NCI-H748 (cell line): ENCODE data around the gene MINK1.

ENCODE experiments used
- DNase-seq: peaks from one replicate; lab custom pipeline; 2025; ENCODE audit not compliant: unreplicated experiment; lab: John Stamatoyannopoulos, UW

MINK1 gene

DNA sequence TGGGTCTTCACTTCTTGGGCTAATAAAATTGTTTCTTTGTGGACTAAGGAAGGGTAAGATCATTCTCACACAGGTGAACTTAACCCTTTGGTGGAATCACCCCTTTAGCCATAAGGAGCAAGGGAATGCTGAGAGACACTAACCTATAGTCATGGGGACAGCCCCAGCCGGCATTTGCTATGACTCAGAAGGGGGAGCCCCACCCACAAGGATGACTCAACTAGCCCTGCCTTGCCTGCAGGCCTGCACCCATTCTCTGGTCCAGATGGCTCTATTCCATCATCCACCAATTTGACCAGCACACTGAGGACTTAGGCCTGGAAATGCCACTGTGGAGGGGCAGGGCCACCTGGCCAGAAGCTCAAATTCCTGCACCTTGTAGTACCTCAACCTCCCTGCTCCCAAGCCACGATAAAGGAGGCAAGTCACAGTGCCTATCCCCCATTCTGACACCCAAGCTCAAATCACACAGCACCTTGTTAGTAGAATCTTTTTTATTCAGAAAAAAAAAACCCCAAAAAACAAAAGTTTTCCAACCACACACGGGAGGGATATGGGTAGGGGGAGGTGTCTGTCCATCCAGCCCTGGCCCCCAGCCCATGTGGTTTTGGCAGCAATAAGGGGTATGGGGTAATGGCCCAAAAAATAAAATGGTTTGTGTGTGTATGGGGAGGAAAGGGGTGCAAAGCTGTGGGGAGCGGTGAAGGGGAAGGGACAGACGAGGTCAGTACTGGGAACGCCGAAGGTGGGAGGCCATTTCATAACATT is 112.2 kb downstream of the MINK1 start:
- no peak for DNase-seq

DNA sequence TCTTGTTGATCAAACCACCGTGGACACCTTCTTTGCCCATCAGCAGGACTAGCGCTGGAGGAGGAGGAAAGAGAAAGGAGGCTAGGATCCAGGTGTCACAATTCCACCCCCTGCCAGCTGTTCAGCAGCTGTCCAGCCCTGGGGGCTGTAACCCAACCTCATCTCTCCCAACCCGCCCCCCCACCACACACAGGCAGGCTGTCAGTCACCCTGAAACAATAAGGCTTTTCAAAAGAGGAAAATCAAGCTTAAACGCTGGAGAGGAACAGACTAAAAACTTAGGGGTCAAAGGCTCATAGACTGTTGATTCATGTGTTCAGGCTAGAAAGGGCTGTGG is 112.8 kb downstream of the MINK1 start:
- DNase-seq, result no peak

DNA sequence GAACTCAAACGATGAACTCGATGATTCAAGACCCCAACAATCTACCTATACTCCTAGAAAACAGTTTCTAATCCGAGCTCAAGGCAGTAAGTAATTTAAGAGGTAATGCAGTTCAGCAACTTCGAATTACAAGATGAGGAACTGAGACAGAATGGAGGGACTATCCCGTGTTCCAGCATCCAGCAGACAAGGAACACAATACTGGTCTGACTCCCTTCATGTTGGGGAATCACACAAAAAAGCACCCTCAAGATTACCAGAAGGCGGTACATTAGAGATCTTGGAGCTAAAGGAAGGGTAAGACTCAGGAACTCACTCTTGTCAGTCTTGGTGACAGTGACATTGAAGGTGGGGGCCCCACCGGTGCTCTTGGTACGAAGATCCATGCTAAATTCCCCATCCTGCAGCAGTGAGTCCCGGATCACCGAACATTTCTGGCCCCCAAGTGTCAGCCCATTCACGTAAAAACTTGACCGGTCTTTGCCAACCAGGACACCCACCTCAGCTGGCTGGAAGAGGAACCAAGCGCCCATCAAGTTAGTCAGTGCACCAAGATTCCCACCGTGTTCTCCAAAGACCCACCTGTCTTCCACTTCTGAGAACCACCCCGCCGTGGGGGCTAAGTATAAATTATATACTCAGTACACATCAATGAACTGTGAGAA is 113.3 kb downstream of the MINK1 start:
- no peak for DNase-seq

DNA sequence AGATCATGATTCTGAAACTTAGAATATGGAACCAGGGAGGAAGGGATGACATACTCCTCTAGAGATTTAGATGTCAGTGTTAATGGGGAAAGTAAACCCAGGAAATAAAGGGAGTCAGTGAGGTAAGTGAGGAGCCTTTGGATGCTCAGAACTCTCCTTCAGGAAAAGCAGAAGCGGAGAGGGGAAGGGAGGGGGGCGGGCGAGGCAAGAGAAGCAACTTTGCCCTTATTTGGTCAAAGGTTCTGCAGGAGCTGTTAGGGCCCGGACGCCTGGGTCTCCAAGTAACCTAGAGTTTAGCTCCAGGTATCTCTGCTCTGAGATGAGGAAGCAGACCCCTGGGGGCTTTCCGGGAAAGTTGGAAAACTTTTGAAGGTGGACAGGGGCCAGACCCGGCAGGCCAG is 113.9 kb downstream of the MINK1 start:
- peak; percentile 56 for DNase-seq
